Endodermal cell (in vitro differentiated cells): ENCODE results near the gene PSTPIP2. TPM values are rescaled to one million over a fixed set of nuclear protein-coding genes. Genes with fewer than 3 reads are reported as not detected.

Source experiments
- DNase-seq: peaks from one replicate; pipeline ENCODE4 v3.0.0-alpha.2; 2017
- H3K27ac ChIP-seq: 2 replicates; pipeline ENCODE4 v1.5.1; 2013; ENCODE audit warnings: mild to moderate bottlenecking, low read depth, low read length, moderate library complexity
- H3K27me3 ChIP-seq: 2 replicates; pipeline ENCODE4 v1.6.1; 2013; ENCODE audit warnings: mild to moderate bottlenecking, low read length, moderate library complexity; ENCODE audit not compliant: insufficient read depth, control insufficient read depth, poor library complexity, severe bottlenecking
- H3K36me3 ChIP-seq: 2 replicates; pipeline ENCODE4 v1.7.0; 2013; ENCODE audit warnings: mild to moderate bottlenecking, low read length, moderate library complexity; ENCODE audit not compliant: control insufficient read depth, insufficient read depth
- H3K4me1 ChIP-seq: one replicate; pipeline ENCODE4 v1.7.0; 2013; ENCODE audit warnings: low read length; ENCODE audit not compliant: control insufficient read depth, insufficient read depth
- H3K4me3 ChIP-seq: 2 replicates; pipeline ENCODE4 v1.5.1; 2013; ENCODE audit warnings: mild to moderate bottlenecking, low read length, moderate library complexity
- H3K9ac ChIP-seq: 2 replicates; pipeline ENCODE4 v1.6.1; 2013; ENCODE audit warnings: mild to moderate bottlenecking, low read length, moderate library complexity; ENCODE audit not compliant: poor library complexity, severe bottlenecking; ENCODE audit errors: extremely low read depth
- H3K9me3 ChIP-seq: 2 replicates; pipeline ENCODE4 v1.6.1; 2013; ENCODE audit warnings: mild to moderate bottlenecking, low read length, moderate library complexity; ENCODE audit not compliant: control insufficient read depth
- H3K27ac Mint-ChIP-seq: 2 replicates; pipeline ENCODE4 v1.8.0; 2020; ENCODE audit warnings: mixed read lengths
- H3K27me3 Mint-ChIP-seq: 2 replicates; pipeline ENCODE4 v1.8.0; 2021; ENCODE audit warnings: mild to moderate bottlenecking, mixed read lengths; ENCODE audit not compliant: insufficient read depth
- H3K36me3 Mint-ChIP-seq: 2 replicates; pipeline ENCODE4 v1.8.0; 2020; ENCODE audit warnings: low read depth, mixed read lengths
- H3K4me1 Mint-ChIP-seq: 2 replicates; pipeline ENCODE4 v1.8.0; 2020; ENCODE audit warnings: mixed read lengths
- H3K4me3 Mint-ChIP-seq: 2 replicates; pipeline ENCODE4 v1.8.0; 2020; ENCODE audit warnings: mild to moderate bottlenecking, moderate library complexity, mixed read lengths
- H3K9me3 Mint-ChIP-seq: 2 replicates; pipeline ENCODE4 v1.8.0; 2020; ENCODE audit warnings: mild to moderate bottlenecking, mixed read lengths
- CTCF ChIP-seq: fragments of 200-600 bp; sonication (generic); conservative IDR thresholded peaks from 2 replicates; pipeline ENCODE4 v1.5.0; 2021; ENCODE audit warnings: antibody characterized with exemption, mild to moderate bottlenecking
- WGBS, 2 experiments: methylation state at CpG; one replicate each; pipeline versions ENCODE4 v1.1.5 to v1.1.7; 2013; ENCODE audit warnings: missing lambda C conversion rate in 2 of 2, mixed read lengths in 1 of 2; ENCODE audit not compliant: insufficient coverage in 1 of 2, insufficient read length in 1 of 2; 5-methylcytosine and 5-hydroxymethylcytosine counted together
- total RNA-seq, 2 donors: library from RNA; stranded (reverse); fragmentation: NEBNext Ultra II Directional in 1 of 2; extraction: Animal tissue kit (Norgen Biotek cat#: 25700) in 1 of 2; gene quantifications; 2 replicates in 1 of 2; 3 replicates in 1 of 2; pipeline ENCODE4 v1.2.1, GENCODE V29; 2021

PSTPIP2 gene
- total RNA-seq, 2 donors from 2014 or later = 10.6 to 10.8 TPM

DNA sequence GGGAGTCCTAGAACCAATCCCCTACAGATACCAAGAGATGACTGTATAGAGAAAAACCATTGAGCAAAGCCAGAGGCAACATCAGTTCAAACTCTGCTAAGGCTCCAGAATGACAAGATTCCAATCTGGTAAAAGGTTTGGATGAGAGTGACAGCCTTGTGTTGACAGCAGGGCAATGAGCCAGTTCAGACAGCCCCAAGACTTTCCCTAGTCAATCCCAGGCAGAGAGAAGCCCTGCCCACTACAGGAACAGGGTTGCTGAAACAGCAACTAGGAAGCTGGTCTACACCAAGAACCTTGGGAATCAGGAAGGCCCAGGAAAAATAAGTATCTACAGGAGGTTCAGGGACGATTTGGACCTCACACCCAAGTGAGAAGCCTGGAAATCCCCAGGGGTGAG lies 3.3 kb downstream of the PSTPIP2 start:
- Histone ChIP-seq H3K9me3 (no peaks in the 10 kb centered on the region), H3K27ac (no peak overlapping the region), H3K27me3 (peaks cover 10% of the 10 kb centered on the region), H3K9ac (no peak overlapping the region), H3K4me3 (no peak overlapping the region), H3K36me3 (no peaks in the 10 kb centered on the region), H3K4me1 (peaks cover 8% of the 10 kb centered on the region)
- DNase-seq = no peak
- WGBS, 2 experiments = 69 to 71% methylated on average over 1 of the region's 1 CpG
- Mint-ChIP-seq H3K4me3 (no peak overlapping the region), H3K27ac (no peak overlapping the region), H3K36me3 (peaks cover 5% of the 10 kb centered on the region), H3K27me3 (peaks cover 26% of the 10 kb centered on the region), H3K4me1 (peaks cover 11% of the 10 kb centered on the region), H3K9me3 (no peaks in the 10 kb centered on the region)
- TF ChIP-seq CTCF = no peak

GRCh38 chr18:46067438-46068007 lies 4.5 kb downstream of the PSTPIP2 start:
- Mint-ChIP-seq H3K36me3 (peaks cover 5% of the 10 kb centered on the region), H3K27me3 (peaks cover 23% of the 10 kb centered on the region), H3K4me1 (peaks cover 2% of the 10 kb centered on the region), H3K4me3 (no peak overlapping the region), H3K9me3 (no peaks in the 10 kb centered on the region), H3K27ac (no peak overlapping the region)
- 83 to 98% methylated on average over 1 to 5 of the region's 5 CpGs for WGBS, 2 experiments
- DNase-seq = no peak
- no peak for TF ChIP-seq CTCF
- no peaks in the 10 kb centered on the region for H3K9me3 ChIP-seq
- no peaks in the 10 kb centered on the region for H3K36me3 ChIP-seq
- H3K4me1 ChIP-seq = peaks cover under 1% of the 10 kb centered on the region
- H3K9ac ChIP-seq = no peak overlapping the region
- H3K27ac ChIP-seq = no peak overlapping the region
- peaks cover 10% of the 10 kb centered on the region for H3K27me3 ChIP-seq
- no peak overlapping the region for H3K4me3 ChIP-seq

DNA sequence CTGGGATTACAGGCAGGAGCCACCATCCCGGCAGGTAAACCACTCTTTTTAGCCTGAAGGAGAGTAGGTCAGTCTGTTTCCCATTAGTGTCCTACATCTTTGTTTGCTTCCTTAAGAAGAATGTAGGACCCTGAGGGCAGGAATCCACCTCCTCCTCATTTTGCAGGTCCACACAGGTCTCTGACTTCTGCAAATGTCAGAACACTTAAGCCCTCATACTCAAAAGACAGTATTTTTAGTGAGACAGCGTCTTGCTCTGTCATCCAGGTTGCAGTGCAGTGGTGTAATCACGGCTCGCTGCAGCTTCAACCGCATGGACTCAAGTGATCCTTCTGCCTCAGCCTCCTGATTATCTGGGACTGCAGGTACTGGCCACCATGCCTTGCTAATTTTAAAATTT lies 9.3 kb downstream of the PSTPIP2 start:
- Histone ChIP-seq H3K9ac (no peak overlapping the region), H3K4me3 (no peak overlapping the region), H3K27me3 (no peaks in the 10 kb centered on the region), H3K9me3 (no peaks in the 10 kb centered on the region), H3K27ac (no peak overlapping the region), H3K36me3 (no peaks in the 10 kb centered on the region), H3K4me1 (no peaks in the 10 kb centered on the region)
- no peak for TF ChIP-seq CTCF
- DNase-seq = no peak
- H3K27ac Mint-ChIP-seq = no peak overlapping the region
- no peaks in the 10 kb centered on the region for H3K4me1 Mint-ChIP-seq
- H3K4me3 Mint-ChIP-seq = no peak overlapping the region
- no peaks in the 10 kb centered on the region for H3K27me3 Mint-ChIP-seq
- H3K36me3 Mint-ChIP-seq = peaks cover 5% of the 10 kb centered on the region
- 93 to 95% methylated on average over 4 to 5 of the region's 5 CpGs for WGBS, 2 experiments
- H3K9me3 Mint-ChIP-seq = no peaks in the 10 kb centered on the region
